ENCODE data around the gene PHEX.

The PHEX gene

GRCh38 chrX:22024577-22024976 lies 7.5 kb upstream of the PHEX start:
- FAIRE-seq (no peak), DNase-seq (ENCODE audit: insufficient read length, low spot score) (no peak)
- TF ChIP-seq CTCF (IDR thresholded peaks at IDR 0.05; ENCODE audit: insufficient read depth, missing control alignments), result no peak

- FAIRE-seq, result no peak
- no peak for TF ChIP-seq CTCF (IDR thresholded peaks at IDR 0.05; ENCODE audit: insufficient read depth, missing control alignments)
These were observed 6.4 kb upstream of the PHEX start for GRCh38 chrX:22025751-22026150.

GRCh38 chrX:22026731-22027130 lies 5.4 kb upstream of the PHEX start:
- no peak for TF ChIP-seq CTCF (IDR thresholded peaks at IDR 0.05; ENCODE audit: insufficient read depth, missing control alignments)
- FAIRE-seq (no peak), DNase-seq (ENCODE audit: insufficient read length, low spot score) (no peak)

More at GRCh38 chrX:22025751-22026150, 6.4 kb upstream of the PHEX start:
- DNase-seq (ENCODE audit: insufficient read length, low spot score), result no peak

GRCh38 chrX:22032506-22032905 lies 381 bp downstream of the PHEX start:
- no peak for TF ChIP-seq CTCF (IDR thresholded peaks at IDR 0.05; ENCODE audit: insufficient read depth, missing control alignments)
- DNase-seq (ENCODE audit: insufficient read length, low spot score) (no peak), FAIRE-seq (no peak)

GRCh38 chrX:22033818-22034217 lies 1.7 kb downstream of the PHEX start:
- DNase-seq (ENCODE audit: insufficient read length, low spot score) (no peak), FAIRE-seq (no peak)
- TF ChIP-seq CTCF (IDR thresholded peaks at IDR 0.05; ENCODE audit: insufficient read depth, missing control alignments), result no peak

GRCh38 chrX:22035236-22035635 lies 3.1 kb downstream of the PHEX start:
- TF ChIP-seq CTCF (IDR thresholded peaks at IDR 0.05; ENCODE audit: insufficient read depth, missing control alignments), result no peak
- no peak for FAIRE-seq

GRCh38 chrX:22037225-22037624 lies 5.1 kb downstream of the PHEX start:
- DNase-seq (ENCODE audit: insufficient read length, low spot score), result no peak
- FAIRE-seq, result no peak
- TF ChIP-seq CTCF (IDR thresholded peaks at IDR 0.05; ENCODE audit: insufficient read depth, missing control alignments), result no peak

More at GRCh38 chrX:22035236-22035635, 3.1 kb downstream of the PHEX start:
- no peak for DNase-seq (ENCODE audit: insufficient read length, low spot score)
